Measurements from ENCODE around the gene ZNHIT6. TPM values are rescaled to one million over a fixed set of nuclear protein-coding genes. Genes with fewer than 3 reads are reported as not detected.
"Not testable (repeated sequence)": the region's sequence is repeated elsewhere in the genome, so short reads cannot be mapped to it uniquely, and the experiment has no call there.

ZNHIT6 gene
- total RNA-seq, 1 donor from 2014 or later = 20.0 TPM

DNA sequence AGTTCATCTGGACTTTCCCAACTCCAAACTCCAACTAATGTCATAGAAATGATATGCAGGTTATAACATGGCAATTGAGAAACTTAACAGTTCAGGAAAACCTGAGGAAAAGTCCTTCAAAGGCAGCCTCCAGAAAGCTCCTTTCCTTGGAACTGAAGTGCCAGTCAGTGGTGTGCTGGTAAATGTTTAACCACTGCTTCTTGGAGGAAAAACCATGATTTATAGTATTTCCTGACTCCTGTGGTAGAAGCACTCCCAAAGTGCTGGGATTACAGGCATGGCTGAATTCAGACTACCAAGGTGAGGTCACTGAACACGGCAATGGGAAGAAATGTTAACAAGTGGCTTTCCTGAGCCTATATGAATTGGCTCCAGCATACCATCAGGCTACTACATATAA lies 26.7 kb upstream of the ZNHIT6 start:
- Mint-ChIP-seq H3K36me3 (no peaks in the 10 kb centered on the region), H3K27me3 (ENCODE audit: low read depth) (no peaks in the 10 kb centered on the region), H3K9me3 (no peaks in the 10 kb centered on the region), H3K4me3 (no peak overlapping the region), H3K27ac (no peak overlapping the region), H3K4me1 (no peaks in the 10 kb centered on the region)
- no peak for DNase-seq (ENCODE audit: low spot score in 2 of 2, unreplicated experiment in 2 of 2)
- TF ChIP-seq, protein P1, sequence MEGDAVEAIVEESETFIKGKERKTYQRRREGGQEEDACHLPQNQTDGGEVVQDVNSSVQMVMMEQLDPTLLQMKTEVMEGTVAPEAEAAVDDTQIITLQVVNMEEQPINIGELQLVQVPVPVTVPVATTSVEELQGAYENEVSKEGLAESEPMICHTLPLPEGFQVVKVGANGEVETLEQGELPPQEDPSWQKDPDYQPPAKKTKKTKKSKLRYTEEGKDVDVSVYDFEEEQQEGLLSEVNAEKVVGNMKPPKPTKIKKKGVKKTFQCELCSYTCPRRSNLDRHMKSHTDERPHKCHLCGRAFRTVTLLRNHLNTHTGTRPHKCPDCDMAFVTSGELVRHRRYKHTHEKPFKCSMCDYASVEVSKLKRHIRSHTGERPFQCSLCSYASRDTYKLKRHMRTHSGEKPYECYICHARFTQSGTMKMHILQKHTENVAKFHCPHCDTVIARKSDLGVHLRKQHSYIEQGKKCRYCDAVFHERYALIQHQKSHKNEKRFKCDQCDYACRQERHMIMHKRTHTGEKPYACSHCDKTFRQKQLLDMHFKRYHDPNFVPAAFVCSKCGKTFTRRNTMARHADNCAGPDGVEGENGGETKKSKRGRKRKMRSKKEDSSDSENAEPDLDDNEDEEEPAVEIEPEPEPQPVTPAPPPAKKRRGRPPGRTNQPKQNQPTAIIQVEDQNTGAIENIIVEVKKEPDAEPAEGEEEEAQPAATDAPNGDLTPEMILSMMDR (IDR thresholded peaks at IDR 0.05; ENCODE audit: unreplicated experiment) = no peak

DNA sequence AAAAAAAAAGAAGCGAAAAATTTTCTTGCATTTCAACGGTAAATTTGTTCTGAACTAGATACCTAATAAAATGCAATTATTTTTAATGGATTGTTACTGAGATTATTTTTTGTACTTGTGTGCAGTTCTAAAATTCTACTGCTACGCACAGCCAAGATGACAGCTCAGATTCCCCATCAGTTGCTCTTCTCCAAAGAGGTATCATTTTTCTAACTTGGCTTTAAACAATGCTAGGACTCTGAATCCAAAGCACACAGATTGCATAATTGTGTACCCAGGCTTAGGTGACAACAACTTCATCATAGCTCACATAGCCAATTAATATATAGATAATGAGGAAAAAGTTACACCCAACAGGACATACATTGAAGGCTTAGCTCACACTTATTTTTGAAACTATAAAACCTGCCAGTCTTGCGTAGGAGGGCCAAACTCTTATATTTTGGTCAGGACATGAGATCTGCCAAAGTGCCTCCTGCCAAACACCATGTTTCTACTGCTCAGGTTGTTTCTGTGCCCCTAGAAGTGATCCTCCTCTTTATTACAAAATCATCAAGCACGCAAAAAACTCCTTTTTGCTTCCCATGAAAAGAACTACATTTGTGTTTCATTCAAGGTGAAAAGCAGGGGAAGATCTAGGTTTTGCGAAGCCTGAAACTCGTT lies 10.6 kb upstream of the ZNHIT6 start:
- H3K36me3 Mint-ChIP-seq = peaks cover 8% of the 10 kb centered on the region
- TF ChIP-seq, protein P1 (IDR thresholded peaks at IDR 0.05; ENCODE audit: unreplicated experiment) = no peak
- no peak overlapping the region for H3K4me3 Mint-ChIP-seq
- H3K4me1 Mint-ChIP-seq = no peaks in the 10 kb centered on the region
- no peak for DNase-seq (ENCODE audit: low spot score in 2 of 2, unreplicated experiment in 2 of 2)
- no peak overlapping the region for H3K27ac Mint-ChIP-seq
- H3K9me3 Mint-ChIP-seq = peaks cover 27% of the 10 kb centered on the region
- H3K27me3 Mint-ChIP-seq (ENCODE audit: low read depth) = no peaks in the 10 kb centered on the region

DNA sequence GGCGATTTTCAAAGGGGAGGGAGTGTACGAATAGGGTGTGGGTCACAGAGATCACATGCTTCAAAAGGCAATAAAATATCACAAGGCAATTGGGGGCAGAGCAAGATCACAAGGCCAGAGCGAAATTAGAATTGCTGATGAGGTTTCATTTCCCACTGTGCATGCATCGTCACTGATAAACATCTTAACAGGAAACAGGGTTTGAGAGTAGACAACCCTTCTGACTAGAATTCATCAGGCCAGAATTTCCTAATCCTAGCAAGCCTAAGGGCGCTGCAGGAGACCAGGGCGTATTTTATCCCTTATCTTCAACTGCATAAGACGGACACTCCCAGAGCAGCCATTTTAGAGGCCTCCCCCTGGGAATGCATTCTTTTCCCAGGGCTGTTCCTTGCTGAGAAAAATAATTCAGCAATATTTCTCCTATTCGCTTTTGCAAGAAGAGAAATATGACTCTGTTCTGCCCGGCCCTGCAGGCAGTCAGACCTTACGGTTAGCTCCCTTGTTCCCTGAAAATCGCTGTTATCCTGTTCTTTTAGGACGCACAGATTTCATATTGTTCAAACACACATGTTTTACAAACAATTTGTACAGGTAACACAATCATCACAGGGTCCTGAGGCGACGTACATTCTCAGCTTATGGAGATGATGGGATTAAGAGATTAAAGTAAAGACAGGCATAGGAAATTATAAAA lies 6.3 kb upstream of the ZNHIT6 start:
- not testable (repeated sequence) for DNase-seq (ENCODE audit: low spot score in 2 of 2, unreplicated experiment in 2 of 2); H3K4me3 Mint-ChIP-seq; H3K27me3 Mint-ChIP-seq (ENCODE audit: low read depth); H3K4me1 Mint-ChIP-seq; H3K36me3 Mint-ChIP-seq; H3K27ac Mint-ChIP-seq
- H3K9me3 Mint-ChIP-seq = peaks cover 15% of the 10 kb centered on the region

DNA sequence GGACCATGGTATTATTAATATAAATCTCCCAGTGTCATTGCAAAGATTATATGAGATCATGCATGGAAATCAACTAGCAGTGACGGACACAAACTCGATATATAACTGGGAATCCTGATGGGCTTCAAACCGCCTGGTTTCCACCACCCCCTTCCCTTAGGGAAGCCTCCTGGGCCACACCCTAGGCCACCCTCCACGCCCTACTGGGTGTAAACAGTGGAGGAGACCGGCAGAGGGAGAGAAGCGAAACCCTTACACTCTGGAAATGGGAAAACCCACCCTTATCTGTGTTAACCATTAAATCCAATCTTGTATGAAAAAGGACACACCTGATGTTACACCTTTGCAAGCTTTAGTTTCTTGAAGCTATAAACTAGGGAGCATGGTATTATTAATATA lies 595 bp upstream of the ZNHIT6 start:
- DNase-seq (ENCODE audit: low spot score in 2 of 2, unreplicated experiment in 2 of 2) = no peak
- H3K27ac Mint-ChIP-seq = no peak overlapping the region
- H3K4me1 Mint-ChIP-seq = peaks cover 7% of the 10 kb centered on the region
- H3K9me3 Mint-ChIP-seq = peaks cover 5% of the 10 kb centered on the region
- H3K27me3 Mint-ChIP-seq (ENCODE audit: low read depth) = no peaks in the 10 kb centered on the region
- H3K36me3 Mint-ChIP-seq = peaks cover 19% of the 10 kb centered on the region
- TF ChIP-seq, protein P1 (IDR thresholded peaks at IDR 0.05; ENCODE audit: unreplicated experiment) = no peak
- no peak overlapping the region for H3K4me3 Mint-ChIP-seq

DNA sequence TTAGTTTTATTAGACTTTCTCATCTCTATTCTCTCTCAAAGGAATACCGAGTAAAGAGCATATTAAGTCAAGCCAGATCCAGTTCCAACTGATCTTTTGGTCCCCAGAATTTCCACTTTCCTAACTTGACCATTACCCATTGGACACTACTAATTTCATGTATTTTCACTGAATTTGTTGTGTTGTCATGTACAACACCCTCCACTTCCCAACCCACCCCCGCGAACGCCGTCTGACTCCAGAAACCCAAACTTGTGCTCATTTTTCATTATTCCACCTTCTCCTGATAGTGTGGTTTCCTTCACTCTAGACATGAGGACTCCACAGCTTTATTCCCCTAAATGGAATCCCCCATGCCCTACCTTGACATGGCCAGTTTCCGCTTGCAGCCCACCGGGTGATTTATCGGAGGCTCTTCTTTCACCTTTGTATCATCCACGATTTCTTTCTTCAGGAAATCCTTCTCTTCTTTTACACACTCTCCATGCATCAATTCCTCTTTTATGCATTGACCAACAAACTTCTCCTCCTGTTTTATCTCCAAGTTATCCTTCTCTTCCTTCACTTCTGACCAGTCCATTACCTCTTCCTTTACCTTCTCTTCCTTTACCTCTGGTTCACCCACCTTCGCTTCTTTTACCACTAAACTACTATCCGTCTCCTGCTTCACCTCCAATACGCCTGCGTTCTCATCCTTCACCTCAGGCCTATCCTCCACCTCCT lies 805 bp downstream of the ZNHIT6 start:
- H3K27ac Mint-ChIP-seq = no peak overlapping the region
- TF ChIP-seq, protein P1 (IDR thresholded peaks at IDR 0.05; ENCODE audit: unreplicated experiment) = no peak
- no peaks in the 10 kb centered on the region for H3K27me3 Mint-ChIP-seq (ENCODE audit: low read depth)
- DNase-seq (ENCODE audit: low spot score in 2 of 2, unreplicated experiment in 2 of 2) = no peak
- H3K36me3 Mint-ChIP-seq = peaks cover 24% of the 10 kb centered on the region
- H3K9me3 Mint-ChIP-seq = peaks cover 5% of the 10 kb centered on the region
- H3K4me1 Mint-ChIP-seq = peaks cover 7% of the 10 kb centered on the region
- no peak overlapping the region for H3K4me3 Mint-ChIP-seq

DNA sequence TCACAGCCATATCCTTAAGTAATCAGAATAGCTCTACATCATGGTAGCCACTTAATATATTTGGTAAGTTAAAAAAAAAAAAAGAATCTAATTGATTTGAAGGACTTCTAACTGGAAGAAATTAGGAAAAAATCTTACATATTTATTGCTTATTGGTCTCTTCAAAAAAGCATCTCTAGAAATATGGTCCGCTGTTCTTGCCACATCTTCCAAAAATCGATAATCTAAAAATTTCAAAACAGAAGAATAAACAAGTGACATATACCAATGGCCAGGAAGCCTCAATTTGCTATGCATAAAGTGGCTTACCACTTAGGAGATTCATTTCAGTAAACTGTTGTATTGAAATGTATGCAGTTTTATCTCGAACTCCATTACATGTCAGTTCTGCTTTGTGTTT lies 2.3 kb downstream of the ZNHIT6 start:
- H3K9me3 Mint-ChIP-seq = peaks cover 5% of the 10 kb centered on the region
- no peaks in the 10 kb centered on the region for H3K27me3 Mint-ChIP-seq (ENCODE audit: low read depth)
- no peak overlapping the region for H3K4me3 Mint-ChIP-seq
- peaks cover 28% of the 10 kb centered on the region for H3K36me3 Mint-ChIP-seq
- peaks cover 7% of the 10 kb centered on the region for H3K4me1 Mint-ChIP-seq
- TF ChIP-seq, protein P1 (IDR thresholded peaks at IDR 0.05; ENCODE audit: unreplicated experiment) = no peak
- no peak for DNase-seq (ENCODE audit: low spot score in 2 of 2, unreplicated experiment in 2 of 2)
- H3K27ac Mint-ChIP-seq = no peak overlapping the region

All from mesothelial cell of epicardium (in vitro differentiated cells).